Astrocyte (in vitro differentiated cells and primary cell): ENCODE data around the gene CSF1R.

Experiments
- EZH2 ChIP-seq: IDR thresholded peaks from 2 replicates; pipeline ENCODE4 v1.6.1; 2012; ENCODE audit warnings: mild to moderate bottlenecking, low read length, inconsistent platforms; ENCODE audit not compliant: insufficient read depth
- TF ChIP-seq, protein P1 (sequence below): IDR thresholded peaks from 2 replicates; pipeline ENCODE4 v1.5.1; 2011; ENCODE audit warnings: low read depth, mild to moderate bottlenecking, inconsistent platforms, low read length, moderate library complexity; ENCODE audit not compliant: insufficient read depth

GRCh38 chr5:150117945-150118560, 31.7 kb upstream of the CSF1R start:
- TF ChIP-seq, protein P1, sequence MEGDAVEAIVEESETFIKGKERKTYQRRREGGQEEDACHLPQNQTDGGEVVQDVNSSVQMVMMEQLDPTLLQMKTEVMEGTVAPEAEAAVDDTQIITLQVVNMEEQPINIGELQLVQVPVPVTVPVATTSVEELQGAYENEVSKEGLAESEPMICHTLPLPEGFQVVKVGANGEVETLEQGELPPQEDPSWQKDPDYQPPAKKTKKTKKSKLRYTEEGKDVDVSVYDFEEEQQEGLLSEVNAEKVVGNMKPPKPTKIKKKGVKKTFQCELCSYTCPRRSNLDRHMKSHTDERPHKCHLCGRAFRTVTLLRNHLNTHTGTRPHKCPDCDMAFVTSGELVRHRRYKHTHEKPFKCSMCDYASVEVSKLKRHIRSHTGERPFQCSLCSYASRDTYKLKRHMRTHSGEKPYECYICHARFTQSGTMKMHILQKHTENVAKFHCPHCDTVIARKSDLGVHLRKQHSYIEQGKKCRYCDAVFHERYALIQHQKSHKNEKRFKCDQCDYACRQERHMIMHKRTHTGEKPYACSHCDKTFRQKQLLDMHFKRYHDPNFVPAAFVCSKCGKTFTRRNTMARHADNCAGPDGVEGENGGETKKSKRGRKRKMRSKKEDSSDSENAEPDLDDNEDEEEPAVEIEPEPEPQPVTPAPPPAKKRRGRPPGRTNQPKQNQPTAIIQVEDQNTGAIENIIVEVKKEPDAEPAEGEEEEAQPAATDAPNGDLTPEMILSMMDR: no peak
- no peak for TF ChIP-seq EZH2
